ENCODE data around the gene KRT76. TPM values are rescaled to one million over a fixed set of nuclear protein-coding genes. Genes with fewer than 3 reads are reported as not detected.

The KRT76 gene
- polyA plus RNA-seq, 1 of the 3 experiments (the other 2 are of a cell fraction): not detected

- Histone ChIP-seq H3F3A (replicated peaks; ENCODE audit: insufficient read depth) (no peaks in the 10 kb centered on the region), H3K4me3 (ENCODE audit: low read depth in 2 of 2, low read length in 1 of 2) (no peak overlapping the region), H3K9me3 (no peaks in the 10 kb centered on the region), H4K20me1 (ENCODE audit: insufficient read depth) (no peaks in the 10 kb centered on the region), H3K27ac (ENCODE audit: low read depth in 2 of 2, low read length in 1 of 2) (no peak overlapping the region), H3K4me2 (no peak overlapping the region), H2AFZ (ENCODE audit: low read depth) (no peak overlapping the region), H3K9me2 (no peaks in the 10 kb centered on the region), H3K9ac (no peak overlapping the region), H3K4me1 (ENCODE audit: control insufficient read depth in 1 of 2, insufficient read depth in 2 of 2, low read depth in 1 of 2, low read length in 1 of 2) (no peaks in the 10 kb centered on the region), H3K27me3 (ENCODE audit: insufficient read depth) (peaks cover 26% of the 10 kb centered on the region; the same call in 1 of the 2 replicates), H3K36me3 (replicated peaks in 1 of 2; ENCODE audit: control insufficient read depth in 1 of 2, insufficient read depth in 2 of 2, low read length in 1 of 2) (no peaks in the 10 kb centered on the region), H3K79me2 (ENCODE audit: insufficient read depth) (no peaks in the 10 kb centered on the region)
- no peak for DNase-seq
- ChIA-PET CTCF (interaction anchor here (1.4 kb wide), 1 partner anchor 72 kb away, joined by 4 read pairs; no protein-coding TSS in a partner anchor), POLR2A (no interaction called here)
- WGBS (ENCODE audit: low lambda C conversion rate): 60% methylated on average over 14 of the region's 16 CpGs
- TF ChIP-seq TAF1 (IDR thresholded peaks at IDR 0.05; ENCODE audit: borderline replicate concordance, low read depth, low read length) (no peak), ELF1 (IDR thresholded peaks at IDR 0.05) (no peak), POLR2AphosphoS5 (IDR thresholded peaks at IDR 0.05; ENCODE audit: low read depth, low read length) (no peak), EP300 (IDR thresholded peaks at IDR 0.05; ENCODE audit: borderline replicate concordance in 1 of 2, low read depth in 1 of 2, low read length in 1 of 2) (no peak), IRF3 (IDR thresholded peaks at IDR 0.05; ENCODE audit: low read depth, low read length) (no peak), RXRA (IDR thresholded peaks at IDR 0.05; ENCODE audit: borderline replicate concordance, low read depth) (no peak), GABPA (IDR thresholded peaks at IDR 0.05; ENCODE audit: low read depth) (no peak), USF2 (IDR thresholded peaks at IDR 0.05; ENCODE audit: borderline replicate concordance, low read depth, low read length) (no peak), PBX3 (IDR thresholded peaks at IDR 0.05) (no peak), FOXJ3 (CRISPR knock-in tag; IDR thresholded peaks at IDR 0.05) (no peak), NFIC (IDR thresholded peaks at IDR 0.05; ENCODE audit: borderline replicate concordance) (no peak), REST (IDR thresholded peaks at IDR 0.05; ENCODE audit: low read depth, low read length) (no peak), MXI1 (IDR thresholded peaks at IDR 0.05; ENCODE audit: low read depth, low read length) (no peak), MEF2A (IDR thresholded peaks at IDR 0.05; ENCODE audit: borderline replicate concordance, low read depth) (no peak), USF1 (IDR thresholded peaks at IDR 0.05; ENCODE audit: borderline replicate concordance, low read depth) (no peak)
Observed at GRCh38 chr12:52807544-52808470, 30.7 kb upstream of the KRT76 start.

Measured in SK-N-SH (cell line).